ENCODE data around the gene ATP2A3. TPM values are rescaled to one million over a fixed set of nuclear protein-coding genes. Genes with fewer than 3 reads are reported as not detected.
A peak's percentile ranks its signal among the peaks of the same experiment; 100 is the strongest.

The ATP2A3 gene
- total RNA-seq, 1 experiment from 2014 or later, result 13.3 TPM

DNA sequence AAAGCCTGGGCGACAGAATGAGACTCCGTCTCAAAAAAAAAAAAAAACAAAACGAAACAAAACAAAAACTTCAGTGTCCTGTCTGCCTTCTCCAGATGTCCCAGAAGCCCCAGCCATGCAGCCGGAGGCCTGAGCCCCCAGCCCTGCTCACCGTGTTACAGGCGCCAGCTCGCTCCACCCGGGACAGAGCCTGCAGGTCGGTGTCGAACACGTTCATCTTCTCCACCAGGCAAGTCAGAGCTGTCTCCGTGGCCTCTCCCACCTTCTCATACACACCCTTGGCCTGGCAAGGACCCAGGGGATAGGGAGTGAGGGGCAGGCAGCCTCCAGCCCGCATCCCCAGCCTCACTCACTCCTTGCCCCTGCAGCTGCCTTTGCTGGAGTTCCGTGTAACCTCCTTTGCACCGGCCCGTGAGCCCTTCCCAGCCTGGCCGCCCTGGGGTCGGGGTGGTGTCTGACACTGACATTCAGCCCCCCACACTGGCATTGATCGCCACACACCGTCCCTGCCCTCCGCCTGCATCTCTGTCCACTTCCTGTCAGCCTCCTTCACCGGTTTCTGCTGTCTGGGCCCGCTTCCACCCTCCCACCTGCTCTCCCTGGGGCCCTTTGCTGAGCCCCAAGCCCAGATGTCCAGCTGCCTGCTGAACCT is 20.9 kb downstream of the ATP2A3 start:
- H3K56ac ChIP-seq (ENCODE audit: insufficient read length, low read depth, low read length), result no peak overlapping the region
- no peak overlapping the region for H4K8ac ChIP-seq (replicated peaks; ENCODE audit: insufficient read length, low read depth, low read length)
- H4K5ac ChIP-seq (ENCODE audit: insufficient read length, low read depth, low read length), result no peak overlapping the region
- no CpG with 5 or more reads among the region's 23 CpGs for WGBS (ENCODE audit: extremely low coverage, insufficient read length, low lambda C conversion rate)
- no peak overlapping the region for H3K23ac ChIP-seq (ENCODE audit: insufficient read length, low read depth, low read length)
- no peaks in the 10 kb centered on the region for H3K23me2 ChIP-seq (ENCODE audit: insufficient read length, low read depth, low read length, poor library complexity, severe bottlenecking)
- no peak overlapping the region; the same call in 1 of the 2 replicates for H3K14ac ChIP-seq (ENCODE audit: insufficient read depth, low read length)
- no peak overlapping the region for H4K91ac ChIP-seq (ENCODE audit: insufficient read length, low read depth, low read length)
- no peaks in the 10 kb centered on the region for H3K9me3 ChIP-seq (ENCODE audit: control insufficient read depth, low read depth, low read length)
- H3K27ac ChIP-seq (ENCODE audit: insufficient read length, low read depth, low read length), result no peak overlapping the region
- H3K79me2 ChIP-seq (ENCODE audit: insufficient read depth, low read length), result no peaks in the 10 kb centered on the region
- H2AFZ ChIP-seq (ENCODE audit: low read length), result no peak overlapping the region
- H3K4me1 ChIP-seq (ENCODE audit: insufficient read depth, low read length), result no peaks in the 10 kb centered on the region
- peaks cover 11% of the 10 kb centered on the region for H3K27me3 Mint-ChIP-seq (ENCODE audit: low read depth)
- H2AK5ac ChIP-seq (ENCODE audit: insufficient read length, low read length), result no peak overlapping the region
- no peak overlapping the region for H2BK5ac ChIP-seq (ENCODE audit: insufficient read length, low read length)
- H2BK12ac ChIP-seq (ENCODE audit: insufficient read length, low read depth, low read length), result no peak overlapping the region
- no peak overlapping the region for H2BK15ac ChIP-seq (ENCODE audit: low read depth, low read length)
- H4K20me1 ChIP-seq (ENCODE audit: control insufficient read depth, insufficient read depth, insufficient read length), result no peaks in the 10 kb centered on the region
- no peaks in the 10 kb centered on the region for H3K27me3 ChIP-seq (ENCODE audit: insufficient read depth, low read length)
- H3K36me3 Mint-ChIP-seq (ENCODE audit: insufficient read depth in 1 of 3, low read depth in 3 of 3), result peaks cover 0 to 6% (median 5%) of the 10 kb centered on the region in 3 experiments; a peak in 5 of 7 replicates
- no peak overlapping the region for H3K9ac ChIP-seq (ENCODE audit: extremely low read depth, insufficient read length, low read length)
- peak overlapping the region in 1 of 3 experiments; percentile 74; a peak in 1 of 7 replicates for H3K27ac Mint-ChIP-seq
- H3K79me1 ChIP-seq (ENCODE audit: insufficient read depth, low read depth, low read length, poor library complexity, severe bottlenecking), result no peaks in the 10 kb centered on the region
- H3K18ac ChIP-seq (ENCODE audit: insufficient read length, low read depth, low read length), result no peak overlapping the region
- no peak overlapping the region for H3K4ac ChIP-seq (ENCODE audit: low read depth, low read length)
- no peaks in the 10 kb centered on the region; a peak in 1 of 5 replicates for H3K9me3 Mint-ChIP-seq
- H2BK120ac ChIP-seq (ENCODE audit: low read depth, low read length, poor library complexity, severe bottlenecking), result no peak overlapping the region
- no peak overlapping the region for H3T11ph ChIP-seq (ENCODE audit: low read length)
- H3K4me3 Mint-ChIP-seq, result peak overlapping the region in 1 of 2 experiments; percentile 12; a peak in 1 of 5 replicates
- no peak overlapping the region for H2BK20ac ChIP-seq (ENCODE audit: low read depth, low read length, poor library complexity, severe bottlenecking)
- TF ChIP-seq CTCF (conservative IDR thresholded peaks at IDR 0.05), result no peak
- H3K4me1 Mint-ChIP-seq, result peaks cover 9 to 14% of the 10 kb centered on the region in 2 experiments
- no peak for DNase-seq
- H3K4me2 ChIP-seq (ENCODE audit: insufficient read depth, insufficient read length, low read length), result no peak overlapping the region

Data from H9 (cell line).